Keratinocyte (primary cell): ENCODE data around the gene HAND1. TPM values are rescaled to one million over a fixed set of nuclear protein-coding genes. Genes with fewer than 3 reads are reported as not detected.

Source experiments
- DNase-seq: peaks from one replicate; pipeline ENCODE4 v3.0.0-alpha.2; 2011; ENCODE audit warnings: low read depth, missing footprints, low spot score
- FAIRE-seq: peaks from 2 replicates; lab custom pipeline; 2011; peaks lifted over from hg19 to GRCh38; lab: Jason Lieb, UNC
- H2AFZ ChIP-seq: 2 replicates; pipeline ENCODE4 v1.6.0; 2012; ENCODE audit warnings: low read length, control low read depth, inconsistent platforms; ENCODE audit not compliant: control insufficient read depth
- H3K27ac ChIP-seq: 2 replicates; pipeline ENCODE4 v1.5.1; 2011; ENCODE audit warnings: low read length; ENCODE audit not compliant: control insufficient read depth, insufficient read depth
- H3K27me3 ChIP-seq: 3 replicates; pipeline ENCODE4 v1.6.0; 2011; ENCODE audit warnings: low read length; ENCODE audit not compliant: control insufficient read depth, insufficient read depth; ENCODE audit errors: extremely low read depth
- H3K36me3 ChIP-seq, 2 experiments: 2 replicates in 1 of 2; 3 replicates in 1 of 2; pipeline ENCODE4 v1.5.1; 2011; ENCODE audit warnings: low read length in 2 of 2, mild to moderate bottlenecking in 1 of 2; ENCODE audit not compliant: control insufficient read depth in 2 of 2, insufficient read depth in 2 of 2; ENCODE audit errors: extremely low read depth in 1 of 2
- H3K4me1 ChIP-seq: 3 replicates; pipeline ENCODE4 v1.5.1; 2011; ENCODE audit warnings: low read length; ENCODE audit not compliant: control insufficient read depth, insufficient read depth; ENCODE audit errors: extremely low read depth
- H3K4me2 ChIP-seq: 3 replicates; pipeline ENCODE4 v1.6.0; 2011; ENCODE audit warnings: low read depth, low read length; ENCODE audit not compliant: control insufficient read depth, insufficient read depth; ENCODE audit errors: extremely low read depth
- H3K4me3 ChIP-seq, 3 experiments: fragments of 200-600 bp in 1 of 3; sonication (generic) in 1 of 3; 2 replicates in 2 of 3; 3 replicates in 1 of 3; pipeline ENCODE4 v1.5.1; 2011 to 2016; ENCODE audit warnings: low read length in 3 of 3, mild to moderate bottlenecking in 3 of 3, control low read depth in 2 of 3, inconsistent platforms in 1 of 3, low read depth in 1 of 3, mixed read lengths in 1 of 3, mixed run types in 1 of 3, moderate library complexity in 1 of 3; ENCODE audit not compliant: control insufficient read depth in 2 of 3, insufficient read depth in 2 of 3; ENCODE audit errors: extremely low read depth in 1 of 3
- H3K79me2 ChIP-seq: 2 replicates; pipeline ENCODE4 v1.6.0; 2012; ENCODE audit warnings: low read length; ENCODE audit not compliant: control insufficient read depth, insufficient read depth
- H3K9ac ChIP-seq: 3 replicates; pipeline ENCODE4 v1.6.0; 2011; ENCODE audit warnings: low read length; ENCODE audit not compliant: control insufficient read depth, insufficient read depth; ENCODE audit errors: extremely low read depth
- H3K9me1 ChIP-seq: 3 replicates; pipeline ENCODE4 v1.6.0; 2011; ENCODE audit warnings: low read length; ENCODE audit not compliant: control insufficient read depth, insufficient read depth; ENCODE audit errors: extremely low read depth
- H3K9me3 ChIP-seq: 2 replicates; pipeline ENCODE4 v1.5.1; 2012; ENCODE audit warnings: low read depth, low read length; ENCODE audit not compliant: control insufficient read depth
- H4K20me1 ChIP-seq: 3 replicates; pipeline ENCODE4 v1.6.0; 2011; ENCODE audit warnings: low read length; ENCODE audit not compliant: control insufficient read depth, insufficient read depth; ENCODE audit errors: extremely low read depth
- CTCF ChIP-seq, 3 experiments: IDR thresholded peaks in 1 of 3; conservative IDR thresholded peaks in 1 of 3; optimal IDR thresholded peaks in 1 of 3; 2 replicates in 2 of 3; 3 replicates in 1 of 3; pipeline versions ENCODE3 to v1.5.1; 2011; ENCODE audit warnings: low read length in 3 of 3, mild to moderate bottlenecking in 3 of 3, moderate library complexity in 2 of 3, control low read depth in 1 of 3, inconsistent platforms in 1 of 3; ENCODE audit not compliant: insufficient read depth in 2 of 3; ENCODE audit errors: extremely low read depth in 1 of 3
- EZH2 ChIP-seq: IDR thresholded peaks from one replicate; pipeline ENCODE4 v1.6.1; 2012; ENCODE audit warnings: inconsistent platforms, mild to moderate bottlenecking, low read length, moderate library complexity
- dilution Hi-C: fragments of 300-500 bp; cut with MboI; formaldehyde crosslinking; loops from one replicate; pipeline ENCODE4 v1.7.0; 2020; ENCODE audit warnings: low sequenced_read_pairs; ENCODE audit not compliant: extremely low pct_ligation_motif_present
- polyA plus RNA-seq, 5 experiments: library from polyadenylated mRNA; depleted of rRNA in 3 of 5; stranded (reverse) in 3 of 5; stranded (forward) in 1 of 5; unstranded in 1 of 5; fragments of >200 nt; gene quantifications; 1 replicate in 1 of 5; 2 replicates in 3 of 5; 3 replicates in 1 of 5; pipeline versions ENCODE4 v1.2.1 to v1.2.3, GENCODE V29; 2011 to 2012; ENCODE audit warnings: missing spikeins in 2 of 5, low read depth in 1 of 5, low replicate concordance in 1 of 5

HAND1 gene
- polyA plus RNA-seq, 1 donor (not counting 4 experiments of a cell fraction or from before 2014, with no cell fraction given) = not detected

- Histone ChIP-seq H3K27ac (no peak overlapping the region), H3K9me3 (no peaks in the 10 kb centered on the region), H3K9ac (no peak overlapping the region), H3K36me3 (no peaks in the 10 kb centered on the region), H3K9me1 (no peaks in the 10 kb centered on the region), H3K4me2 (no peak overlapping the region), H3K79me2 (no peaks in the 10 kb centered on the region), H3K4me1 (no peaks in the 10 kb centered on the region), H3K4me3 (no peak overlapping the region), H2AFZ (no peak overlapping the region), H4K20me1 (no peaks in the 10 kb centered on the region), H3K27me3 (peaks cover 18% of the 10 kb centered on the region)
- dilution Hi-C loops = no loop called here
- TF ChIP-seq EZH2 (no peak), CTCF (optimal IDR thresholded peaks at IDR 0.05 in 1 of 3, IDR thresholded peaks at IDR 0.05 in 1 of 3, conservative IDR thresholded peaks at IDR 0.05 in 1 of 3; ENCODE audit: extremely low read depth in 1 of 3, insufficient read depth in 2 of 3, low read length in 3 of 3) (no peak)
- FAIRE-seq (no peak), DNase-seq (no peak)
Measured at GRCh38 chr5:154498591-154498990, 20.6 kb upstream of the HAND1 start.

GRCh38 chr5:154494036-154494435, 16.0 kb upstream of the HAND1 start:
- H3K27me3 ChIP-seq = peaks cover 24% of the 10 kb centered on the region
- no peaks in the 10 kb centered on the region for H3K4me1 ChIP-seq
- DNase-seq (no peak), FAIRE-seq (no peak)
- no peak overlapping the region for H3K9ac ChIP-seq
- H3K9me3 ChIP-seq = no peaks in the 10 kb centered on the region
- H2AFZ ChIP-seq = no peak overlapping the region
- H3K79me2 ChIP-seq = no peaks in the 10 kb centered on the region
- dilution Hi-C loops = no loop called here
- TF ChIP-seq EZH2 = no peak
- no peak for TF ChIP-seq CTCF (optimal IDR thresholded peaks at IDR 0.05 in 1 of 3, IDR thresholded peaks at IDR 0.05 in 1 of 3, conservative IDR thresholded peaks at IDR 0.05 in 1 of 3; ENCODE audit: extremely low read depth in 1 of 3, insufficient read depth in 2 of 3, low read length in 3 of 3)
- no peaks in the 10 kb centered on the region for H3K36me3 ChIP-seq
- H3K4me3 ChIP-seq = no peak overlapping the region
- no peaks in the 10 kb centered on the region for H4K20me1 ChIP-seq
- no peak overlapping the region for H3K27ac ChIP-seq
- no peaks in the 10 kb centered on the region for H3K9me1 ChIP-seq
- H3K4me2 ChIP-seq = no peak overlapping the region
